Adrenal gland (tissue), 12 donors: ENCODE measurements around the gene NOP9. TPM values are rescaled to one million over a fixed set of nuclear protein-coding genes. Genes with fewer than 3 reads are reported as not detected.

Experiments
- DNase-seq, 7 donors: peaks; one replicate each; pipeline ENCODE4 v3.0.0-alpha.2; 2019 to 2020
- H3K27ac ChIP-seq, 5 donors: fragments of 200-600 bp; sonication (generic) in 4 of 5; 1 replicate in 3 of 5; 2 replicates in 2 of 5; pipeline versions ENCODE4 v1.5.1 to v1.8.0; 2016 to 2020; ENCODE audit warnings: mild to moderate bottlenecking in 1 of 5
- H3K27me3 ChIP-seq: fragments of 200-600 bp; 2 replicates; pipeline ENCODE4 v1.8.0; 2021
- H3K36me3 ChIP-seq, 2 donors: fragments of 200-600 bp; replicated peaks in 1 of 2; 1 replicate in 1 of 2; 2 replicates in 1 of 2; pipeline versions ENCODE4 v1.5.1 to v1.8.0; 2018 to 2022
- H3K4me1 ChIP-seq, 2 donors: fragments of 200-600 bp; replicated peaks in 1 of 2; 1 replicate in 1 of 2; 2 replicates in 1 of 2; pipeline versions ENCODE4 v1.5.1 to v1.8.0; 2018 to 2021
- H3K4me3 ChIP-seq, 4 donors: fragments of 200-600 bp; sonication (generic) in 3 of 4; one replicate each; pipeline ENCODE4 v1.5.1; 2016 to 2018
- H3K9me3 ChIP-seq, 3 donors: fragments of 200-600 bp; sonication (generic) in 1 of 3; replicated peaks in 1 of 3; 1 replicate in 2 of 3; 2 replicates in 1 of 3; pipeline versions ENCODE4 v1.5.1 to v1.8.0; 2016 to 2021
- CTCF ChIP-seq, 6 experiments: fragments of 450-650 bp in 4 of 6; fragments of 200-600 bp in 2 of 6; sonication (generic) in 1 of 6; IDR thresholded peaks; 1 replicate in 5 of 6; 2 replicates in 1 of 6; pipeline versions ENCODE4 v1.5.1 to v1.8.0; 2016 to 2021; ENCODE audit warnings: antibody characterized with exemption in 6 of 6, mild to moderate bottlenecking in 2 of 6, moderate library complexity in 1 of 6
- POLR2A ChIP-seq, 2 donors: fragments of 450-650 bp; IDR thresholded peaks; one replicate each; pipeline ENCODE4 v1.6.1; 2017; ENCODE audit warnings: antibody characterized with exemption in 2 of 2, mild to moderate bottlenecking in 2 of 2, moderate library complexity in 1 of 2
- WGBS, 4 donors: extraction: QIAGEN DNeasy Blood & Tissue Kit in 2 of 4; methylation state at CpG; one replicate each; pipeline versions ENCODE4 v1.1.5 to v1.1.7; 2013 to 2017; 5-methylcytosine and 5-hydroxymethylcytosine counted together
- intact Hi-C, 2 donors: fragments of 100-400 bp; cut with DNase I; formaldehyde crosslinking; loops; one replicate each; pipeline versions ENCODE4 v1.14.1 to v1.15.0; 2022 to 2023
- polyA plus RNA-seq, 3 donors: library from polyadenylated mRNA; stranded (reverse); fragments of 200-250 nt in 2 of 3; fragments of 350-450 nt in 1 of 3; fragmentation: Illumina TruSeq in 1 of 3; extraction: RNeasy Lipid Tissue Mini Kit (QIAGEN cat#74804) in 1 of 3; gene quantifications; one replicate each; pipeline ENCODE4 v1.2.3, GENCODE V29; 2013 to 2014
- total RNA-seq, 9 donors: library from RNA; depleted of rRNA in 4 of 9; stranded (reverse); fragments of >200 nt in 4 of 9; fragments of 120-200 nt in 1 of 9; fragmentation: NEBNext Ultra II Directional in 1 of 9; extraction: Animal tissue kit (Norgen Biotek cat#: 25700) in 1 of 9; gene quantifications; one replicate each; pipeline versions ENCODE4 v1.1.0 to v1.2.4, GENCODE V29; 2013 to 2023
- donor health status: healthy with polysubstance abuse.
- donor health status: Bipolar disorder and iron deficiency.
- donor health status: DM: yes; HTN: yes; CAD: no.
- donor health status: DM: no; HTN: no; CAD: no.
- donor health status: DM: no; HTN: no; CAD: no.
- donor health status: DM: yes; HTN: yes; CAD: no.

Gene NOP9
- total and polyA plus RNA-seq, 12 donors: 9.1 to 28.2 (median 18.2) TPM

GRCh38 chr14:24255931-24256711 is 43.5 kb upstream of the NOP9 start:
- Histone ChIP-seq H3K4me3 (no peak overlapping the region), H3K36me3 (no peaks in the 10 kb centered on the region), H3K27ac (no peak overlapping the region), H3K4me1 (no peaks in the 10 kb centered on the region), H3K9me3 (no peaks in the 10 kb centered on the region), H3K27me3 (no peaks in the 10 kb centered on the region)
- no peak for TF ChIP-seq CTCF (IDR thresholded peaks at IDR 0.05)
- TF ChIP-seq POLR2A (IDR thresholded peaks at IDR 0.05): no peak
- no peak for DNase-seq
- 93 to 97% (median 95%) methylated on average over 9 to 12 of the region's 12 CpGs for WGBS, 4 donors
- intact Hi-C loops: no loop called here

GRCh38 chr14:24256960-24257359 is 42.7 kb upstream of the NOP9 start:
- Histone ChIP-seq H3K27me3 (no peaks in the 10 kb centered on the region), H3K4me1 (no peaks in the 10 kb centered on the region), H3K4me3 (no peak overlapping the region), H3K27ac (peak overlapping the region in 1 of 5 donors; percentile 2), H3K36me3 (no peaks in the 10 kb centered on the region), H3K9me3 (no peaks in the 10 kb centered on the region)
- TF ChIP-seq POLR2A (IDR thresholded peaks at IDR 0.05) (no peak), CTCF (IDR thresholded peaks at IDR 0.05) (no peak)
- no peak for DNase-seq
- 68 to 77% (median 73%) methylated on average over 3 to 4 of the region's 4 CpGs for WGBS, 4 donors
- intact Hi-C loops: no loop called here

GRCh38 chr14:24258119-24258518 is 41.5 kb upstream of the NOP9 start:
- no peak overlapping the region for H3K4me3 ChIP-seq
- H3K4me1 ChIP-seq: no peaks in the 10 kb centered on the region
- H3K27me3 ChIP-seq: no peaks in the 10 kb centered on the region
- no peak for TF ChIP-seq POLR2A (IDR thresholded peaks at IDR 0.05)
- no peak for TF ChIP-seq CTCF (IDR thresholded peaks at IDR 0.05)
- peak overlapping the region in 1 of 5 donors; percentile 68 for H3K27ac ChIP-seq
- no peaks in the 10 kb centered on the region for H3K9me3 ChIP-seq
- no peak for DNase-seq
- intact Hi-C loops: no loop called here
- H3K36me3 ChIP-seq: no peaks in the 10 kb centered on the region
- WGBS, 4 donors: 88 to 91% (median 90%) methylated on average over 6 to 9 of the region's 9 CpGs

- 88 to 92% (median 90%) methylated on average over 11 to 18 of the region's 18 CpGs for WGBS, 4 donors
- intact Hi-C loops: no loop called here
- Histone ChIP-seq H3K27me3 (no peaks in the 10 kb centered on the region), H3K36me3 (no peaks in the 10 kb centered on the region), H3K27ac (peak overlapping the region in 1 of 5 donors; percentile 68), H3K4me3 (no peak overlapping the region), H3K9me3 (no peaks in the 10 kb centered on the region), H3K4me1 (no peaks in the 10 kb centered on the region)
- DNase-seq: no peak
- no peak for TF ChIP-seq POLR2A (IDR thresholded peaks at IDR 0.05)
- no peak for TF ChIP-seq CTCF (IDR thresholded peaks at IDR 0.05)
These were observed 40.9 kb upstream of the NOP9 start for GRCh38 chr14:24258548-24259265.
